GM21367 (cell line): Measurements from ENCODE around the gene PIK3C2A.
"Not testable (repeated sequence)": the region's sequence is repeated elsewhere in the genome, so short reads cannot be mapped to it uniquely, and the experiment has no call there.

ENCODE experiments used
- ATAC-seq: cut with Tn5 transposase; IDR thresholded peaks from one replicate; pipeline ENCODE4 v1.9.1; 2021; ENCODE audit not compliant: unreplicated experiment

Gene PIK3C2A

DNA sequence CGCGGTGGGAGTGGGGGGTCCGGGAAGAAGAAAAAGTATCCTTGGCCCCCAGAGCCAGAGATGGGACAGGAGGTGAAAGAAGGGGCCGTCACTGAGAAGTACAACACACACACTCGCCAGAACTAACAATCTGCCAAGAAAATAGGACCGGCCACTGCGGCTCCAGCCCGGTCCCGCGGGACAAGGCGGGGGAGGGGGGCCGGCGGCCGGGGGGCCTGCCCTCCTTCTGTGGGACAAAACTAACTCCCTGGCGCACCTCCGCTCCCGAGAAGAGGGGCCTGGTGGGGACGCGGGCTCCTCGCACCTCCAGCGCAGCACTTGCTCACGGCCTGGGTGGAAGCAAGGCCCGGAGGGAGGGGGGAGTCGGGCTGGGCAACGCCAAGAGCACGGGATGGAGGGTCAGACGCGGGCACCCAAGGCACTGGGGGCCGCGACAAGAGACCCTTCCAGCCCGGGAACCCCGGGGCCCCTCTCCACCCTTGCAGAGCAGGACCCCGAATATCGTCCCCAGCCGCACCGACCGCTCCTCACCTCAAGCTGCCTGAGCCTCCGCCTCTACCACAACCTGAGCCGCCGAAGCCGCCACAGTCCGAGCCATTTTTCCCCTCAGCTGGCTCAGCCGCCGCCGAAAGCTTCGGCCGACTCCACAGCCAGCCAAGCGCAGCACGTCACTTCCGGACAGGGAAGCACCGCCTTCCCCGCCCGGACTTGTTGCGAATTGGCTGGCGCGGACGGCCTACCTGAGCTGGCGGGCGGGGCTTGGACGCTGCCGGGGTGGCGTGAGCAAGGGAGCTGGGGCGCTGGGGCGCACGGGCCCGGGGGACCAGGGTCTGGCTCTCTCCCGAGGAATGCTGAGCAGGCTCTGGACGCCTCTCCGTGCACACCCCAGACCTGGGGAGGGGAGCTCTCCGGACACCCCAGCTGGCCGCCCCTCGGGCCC, at the start of gene PIK3C2A:
Gene PIK3C2A, minus strand, starts transcription at position 670 of the 940 bp plus-strand sequence. CDS start 38,245 bp downstream, outside the sequence.
- ATAC-seq, result peak; percentile 94

DNA sequence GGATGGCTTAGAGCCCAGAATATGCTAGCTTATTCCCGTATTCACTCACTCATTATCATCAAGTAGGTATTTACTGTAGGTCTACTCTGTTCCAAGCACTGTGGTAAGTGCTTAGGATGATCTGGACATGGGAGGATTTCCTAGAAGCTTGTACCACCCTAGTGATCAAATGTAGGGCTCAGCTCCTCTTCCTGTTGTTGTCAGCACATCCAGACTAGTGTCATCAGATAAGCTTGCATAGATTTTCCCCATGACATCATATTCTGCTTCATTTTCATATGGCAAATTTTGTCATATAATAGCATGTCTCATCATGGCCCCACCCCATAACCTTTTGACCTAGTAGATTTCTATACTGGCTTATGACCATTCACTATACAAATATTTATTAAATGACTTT, 49.4 kb upstream of the PIK3C2A start:
- ATAC-seq, result no peak

DNA sequence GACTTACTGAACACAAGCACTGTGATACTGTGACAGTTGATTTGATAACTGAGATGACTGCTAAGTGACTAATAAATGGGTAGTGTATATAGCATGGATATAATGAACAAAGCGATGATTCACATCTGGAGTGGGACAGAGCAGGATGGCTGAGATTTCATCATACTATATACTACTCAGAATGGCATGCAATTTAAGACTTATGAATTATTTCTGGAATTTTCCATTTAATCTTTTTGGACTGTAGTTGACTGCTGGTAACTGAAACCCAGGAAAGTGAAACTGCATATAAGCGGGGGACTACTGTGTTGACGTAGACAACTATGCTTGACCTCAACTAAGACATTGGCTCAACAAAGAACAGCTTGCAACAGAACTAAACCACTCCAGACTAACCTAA, 48.7 kb upstream of the PIK3C2A start:
- ATAC-seq, result no peak

- no peak for ATAC-seq
Observed at GRCh38 chr11:17252704-17253103, 44.9 kb upstream of the PIK3C2A start.

GRCh38 chr11:17250561-17251350, 43.0 kb upstream of the PIK3C2A start:
- no peak for ATAC-seq

GRCh38 chr11:17244046-17244445, 36.3 kb upstream of the PIK3C2A start:
- no peak for ATAC-seq

GRCh38 chr11:17242954-17243353, 35.2 kb upstream of the PIK3C2A start:
- not testable (repeated sequence) for ATAC-seq

GRCh38 chr11:17240780-17241179, 33.0 kb upstream of the PIK3C2A start:
- no peak for ATAC-seq

DNA sequence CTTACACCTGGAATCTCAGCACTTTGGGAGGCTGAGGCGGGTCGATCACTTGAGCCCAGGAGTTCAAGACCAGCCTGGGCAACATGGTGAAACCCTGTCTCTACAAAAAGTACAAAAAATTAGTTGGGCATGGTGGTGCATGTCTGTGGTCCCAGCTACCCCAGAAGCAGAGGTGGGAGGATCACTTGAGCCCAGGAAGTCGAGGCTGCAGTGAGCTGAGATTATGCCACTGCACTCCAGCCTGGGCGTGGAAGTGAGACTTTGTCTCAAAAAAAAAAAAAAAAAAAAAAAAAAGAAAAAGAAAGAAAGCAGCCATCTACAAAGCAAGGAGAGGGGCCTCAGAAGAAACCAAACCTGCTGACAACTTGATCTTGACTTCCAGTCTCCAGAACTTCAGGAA, 32.1 kb upstream of the PIK3C2A start:
- not testable (repeated sequence) for ATAC-seq

DNA sequence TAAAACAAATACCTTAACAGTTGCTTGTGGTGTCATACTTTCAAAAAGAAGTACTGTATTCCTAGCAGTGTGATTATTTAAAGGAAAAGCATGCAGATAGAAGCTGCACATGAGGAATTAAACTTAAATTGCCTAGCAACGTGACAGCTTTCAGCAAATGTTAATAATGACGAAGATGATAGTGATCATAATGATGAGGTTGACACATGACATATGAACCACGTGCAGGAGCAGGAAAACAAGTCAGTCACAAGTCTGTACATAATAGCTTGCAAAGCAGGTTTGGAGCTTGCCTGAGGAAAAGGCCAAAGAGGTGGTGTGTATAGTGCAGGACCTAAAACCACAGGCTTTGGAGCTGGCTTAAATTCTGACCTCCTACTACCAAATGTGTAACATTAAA, 30.6 kb upstream of the PIK3C2A start:
- no peak for ATAC-seq

GRCh38 chr11:17233101-17233500, 25.3 kb upstream of the PIK3C2A start:
- no peak for ATAC-seq

- peak; percentile 92 for ATAC-seq
Observed at GRCh38 chr11:17230867-17231851, 23.4 kb upstream of the PIK3C2A start.

- no peak for ATAC-seq
Observed at GRCh38 chr11:17229481-17230152, 21.8 kb upstream of the PIK3C2A start.

DNA sequence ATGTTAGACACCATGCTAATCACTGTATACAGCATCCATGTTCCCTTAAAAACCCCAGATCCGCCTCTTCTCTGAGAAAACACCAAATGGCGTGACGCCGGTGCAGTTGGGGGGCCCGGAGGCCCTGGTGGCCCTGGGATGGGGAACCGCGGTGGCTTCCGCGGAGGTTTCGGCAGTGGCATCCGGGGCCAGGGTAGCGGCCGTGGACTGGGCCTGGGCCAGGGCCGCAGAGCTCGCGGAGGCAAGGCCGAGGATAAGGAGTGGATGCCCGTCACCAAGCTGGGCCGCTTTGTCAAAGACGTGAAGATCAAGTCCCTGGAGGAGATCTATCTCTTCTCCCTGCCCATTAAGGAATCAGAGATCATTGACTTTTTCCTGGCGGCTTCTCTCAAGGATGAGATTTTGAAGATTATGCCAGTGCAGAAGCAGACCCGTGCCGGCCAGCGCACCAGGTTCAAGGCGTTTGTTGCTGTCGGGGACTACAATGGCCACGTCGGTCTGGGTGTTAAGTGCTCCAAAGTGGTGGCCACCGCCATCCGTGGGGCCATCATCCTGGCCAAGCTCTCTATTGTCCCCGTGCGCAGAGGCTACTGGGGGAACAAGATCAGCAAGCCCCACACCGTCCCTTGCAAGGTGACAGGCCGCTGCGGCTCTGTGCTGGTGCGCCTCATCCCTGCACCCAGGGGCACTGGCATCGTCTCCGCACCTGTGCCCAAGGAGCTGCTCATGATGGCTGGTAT, 20.6 kb upstream of the PIK3C2A start:
- ATAC-seq, result not testable (repeated sequence)

GRCh38 chr11:17224727-17225126, 16.9 kb upstream of the PIK3C2A start:
- no peak for ATAC-seq

GRCh38 chr11:17221968-17222367, 14.2 kb upstream of the PIK3C2A start:
- ATAC-seq, result no peak

- ATAC-seq, result no peak
Observed at GRCh38 chr11:17219016-17219415, 11.2 kb upstream of the PIK3C2A start.

- ATAC-seq, result no peak
Observed at GRCh38 chr11:17218403-17218802, 10.6 kb upstream of the PIK3C2A start.

GRCh38 chr11:17217401-17217800, 9.6 kb upstream of the PIK3C2A start:
- no peak for ATAC-seq
